BJ (cell line): ENCODE results near the gene PPP1R36. TPM values are rescaled to one million over a fixed set of nuclear protein-coding genes. Genes with fewer than 3 reads are reported as not detected.

Experiments
- CTCF ChIA-PET: fragments of 350-600 bp; formaldehyde crosslinking; extraction: SDS; loops from one replicate; lab custom pipeline; 2021; ENCODE audit warnings: antibody characterized with exemption, inconsistent platforms; lab: Yijun Ruan, JAX
- POLR2A ChIA-PET: fragments of 300-600 bp; sonication (Branson Sonifier 250); formaldehyde crosslinking; extraction: SDS; loops from one replicate; lab custom pipeline; 2021; ENCODE audit warnings: antibody characterized with exemption; lab: Charles Lee
- DNase-seq: peaks from one replicate; pipeline ENCODE4 v3.0.0-alpha.2; 2011; ENCODE audit warnings: low read depth
- H3K27me3 ChIP-seq: 2 replicates; pipeline ENCODE4 v1.6.0; 2011; ENCODE audit warnings: low read length; ENCODE audit not compliant: control insufficient read depth, insufficient read depth
- H3K36me3 ChIP-seq: 2 replicates; pipeline ENCODE4 v1.5.1; 2011; ENCODE audit warnings: low read length; ENCODE audit not compliant: control insufficient read depth, insufficient read depth
- H3K4me3 ChIP-seq: 2 replicates; pipeline ENCODE4 v1.5.1; 2011; ENCODE audit warnings: low read depth, mild to moderate bottlenecking, control low read depth, low read length
- polyA plus RNA-seq: library from polyadenylated mRNA; depleted of rRNA; stranded (reverse); fragments of >200 nt; gene quantifications from 2 replicates; pipeline ENCODE4 v1.2.3, GENCODE V29; 2011
- TF ChIP-seq, protein P1 (sequence below): IDR thresholded peaks from 2 replicates; pipeline ENCODE4 v1.5.1; 2011; ENCODE audit warnings: low read depth, mild to moderate bottlenecking, control low read depth, inconsistent platforms, low read length, moderate library complexity; ENCODE audit not compliant: insufficient read depth

Gene PPP1R36
- polyA plus RNA-seq, 1 experiment, result 0.65 TPM

DNA sequence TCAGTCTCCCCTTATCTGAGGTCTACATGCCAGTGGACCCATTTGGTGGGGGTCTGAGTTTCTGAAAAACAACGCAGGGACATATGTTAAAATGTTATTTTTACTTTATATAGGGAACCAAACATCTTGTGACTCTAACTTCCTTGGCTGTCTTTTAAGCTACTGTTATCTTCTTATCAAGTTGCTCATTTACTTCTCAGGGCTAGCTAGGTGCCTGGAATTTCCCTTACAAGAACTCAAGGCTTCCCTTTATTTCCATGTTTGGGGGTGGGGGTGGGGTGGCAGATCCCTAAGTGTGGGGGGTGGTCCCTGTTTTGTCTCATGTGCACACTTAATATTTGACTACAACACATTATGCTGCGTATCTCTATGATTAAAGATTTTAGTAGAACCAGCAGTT lies 31.6 kb downstream of the PPP1R36 start:
- TF ChIP-seq, protein P1, sequence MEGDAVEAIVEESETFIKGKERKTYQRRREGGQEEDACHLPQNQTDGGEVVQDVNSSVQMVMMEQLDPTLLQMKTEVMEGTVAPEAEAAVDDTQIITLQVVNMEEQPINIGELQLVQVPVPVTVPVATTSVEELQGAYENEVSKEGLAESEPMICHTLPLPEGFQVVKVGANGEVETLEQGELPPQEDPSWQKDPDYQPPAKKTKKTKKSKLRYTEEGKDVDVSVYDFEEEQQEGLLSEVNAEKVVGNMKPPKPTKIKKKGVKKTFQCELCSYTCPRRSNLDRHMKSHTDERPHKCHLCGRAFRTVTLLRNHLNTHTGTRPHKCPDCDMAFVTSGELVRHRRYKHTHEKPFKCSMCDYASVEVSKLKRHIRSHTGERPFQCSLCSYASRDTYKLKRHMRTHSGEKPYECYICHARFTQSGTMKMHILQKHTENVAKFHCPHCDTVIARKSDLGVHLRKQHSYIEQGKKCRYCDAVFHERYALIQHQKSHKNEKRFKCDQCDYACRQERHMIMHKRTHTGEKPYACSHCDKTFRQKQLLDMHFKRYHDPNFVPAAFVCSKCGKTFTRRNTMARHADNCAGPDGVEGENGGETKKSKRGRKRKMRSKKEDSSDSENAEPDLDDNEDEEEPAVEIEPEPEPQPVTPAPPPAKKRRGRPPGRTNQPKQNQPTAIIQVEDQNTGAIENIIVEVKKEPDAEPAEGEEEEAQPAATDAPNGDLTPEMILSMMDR, result no peak
- ChIA-PET CTCF (no interaction called here), POLR2A (no interaction called here)
- no peak for DNase-seq
- H3K36me3 ChIP-seq, result no peaks in the 10 kb centered on the region
- H3K27me3 ChIP-seq, result no peaks in the 10 kb centered on the region
- no peak overlapping the region for H3K4me3 ChIP-seq

- no peak overlapping the region for H3K4me3 ChIP-seq
- TF ChIP-seq, protein P1, result no peak
- H3K27me3 ChIP-seq, result no peaks in the 10 kb centered on the region
- H3K36me3 ChIP-seq, result no peaks in the 10 kb centered on the region
- ChIA-PET POLR2A (no interaction called here), CTCF (no interaction called here)
- no peak for DNase-seq
These were observed 32.1 kb downstream of the PPP1R36 start for GRCh38 chr14:64581817-64582216.

GRCh38 chr14:64584190-64584589 lies 34.4 kb downstream of the PPP1R36 start:
- POLR2A ChIA-PET, result no interaction called here
- no peaks in the 10 kb centered on the region for H3K36me3 ChIP-seq
- H3K4me3 ChIP-seq, result no peak overlapping the region
- CTCF ChIA-PET, result no interaction called here
- no peaks in the 10 kb centered on the region for H3K27me3 ChIP-seq
- TF ChIP-seq, protein P1, result no peak
- no peak for DNase-seq

- Histone ChIP-seq H3K27me3 (no peaks in the 10 kb centered on the region), H3K36me3 (no peaks in the 10 kb centered on the region), H3K4me3 (no peak overlapping the region)
- TF ChIP-seq, protein P1, result no peak
- ChIA-PET POLR2A (no interaction called here), CTCF (no interaction called here)
- no peak for DNase-seq
These were observed 42.0 kb downstream of the PPP1R36 start for GRCh38 chr14:64591809-64592208.

DNA sequence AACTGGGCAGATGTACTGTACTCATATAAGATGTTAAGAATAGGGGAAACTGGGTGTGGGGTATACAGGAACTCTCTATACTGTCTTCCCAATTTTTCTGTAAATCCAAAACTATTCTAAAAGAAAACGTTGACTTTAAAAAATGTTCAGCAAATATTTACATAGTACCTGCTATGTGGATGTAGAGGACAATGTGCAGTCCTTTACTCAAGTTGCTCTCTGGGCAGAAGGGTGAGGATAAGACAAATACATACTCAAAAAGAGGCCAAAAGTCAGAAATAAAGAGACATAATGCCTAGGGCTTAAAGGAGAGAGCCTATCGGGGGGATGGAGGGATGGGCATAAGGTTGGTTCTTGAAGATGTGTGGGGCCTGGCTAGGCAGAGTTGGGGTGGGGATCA lies 44.7 kb downstream of the PPP1R36 start:
- ChIA-PET POLR2A (no interaction called here), CTCF (no interaction called here)
- Histone ChIP-seq H3K4me3 (no peak overlapping the region), H3K36me3 (no peaks in the 10 kb centered on the region), H3K27me3 (no peaks in the 10 kb centered on the region)
- DNase-seq, result no peak
- TF ChIP-seq, protein P1, result no peak
